Gastroesophageal sphincter (tissue), 4 donors: ENCODE data around the gene COL6A1. TPM values are rescaled to one million over a fixed set of nuclear protein-coding genes. Genes with fewer than 3 reads are reported as not detected.

Experiments
- ATAC-seq: fragments of 150-250 bp; one replicate; pipeline ENCODE4 v1.9.1; 2016; ENCODE audit warnings: mild to moderate bottlenecking, moderate library complexity
- H3K27ac ChIP-seq, 4 donors: fragments of 200-600 bp; sonication (generic) in 3 of 4; 1 replicate in 3 of 4; 2 replicates in 1 of 4; pipeline ENCODE4 v1.5.1; 2016 to 2019
- H3K27me3 ChIP-seq: fragments of 200-600 bp; sonication (generic); one replicate; pipeline ENCODE4 v1.5.1; 2019
- H3K36me3 ChIP-seq, 2 donors: fragments of 200-600 bp; sonication (generic); one replicate each; pipeline ENCODE4 v1.5.1; 2019; ENCODE audit warnings: control low read depth in 1 of 2
- H3K4me1 ChIP-seq, 3 donors: fragments of 200-600 bp; sonication (generic); 1 replicate in 2 of 3; 2 replicates in 1 of 3; pipeline ENCODE4 v1.5.1; 2016 to 2019; ENCODE audit warnings: control low read depth in 2 of 3
- H3K4me3 ChIP-seq, 2 donors: fragments of 200-600 bp; sonication (generic); one replicate each; pipeline ENCODE4 v1.5.1; 2019; ENCODE audit warnings: mild to moderate bottlenecking in 1 of 2, moderate library complexity in 1 of 2
- H3K9me3 ChIP-seq, 3 donors: fragments of 200-600 bp; sonication (generic); one replicate each; pipeline ENCODE4 v1.5.1; 2017 to 2019; ENCODE audit warnings: control low read depth in 2 of 3
- EP300 ChIP-seq: sonication (generic); formaldehyde crosslinking; IDR thresholded peaks from one replicate; pipeline ENCODE4 v1.6.1; 2017; ENCODE audit warnings: antibody characterized with exemption, mild to moderate bottlenecking
- POLR2A ChIP-seq, 2 donors: fragments of 450-650 bp; IDR thresholded peaks; one replicate each; pipeline ENCODE4 v1.6.1; 2017; ENCODE audit warnings: antibody characterized with exemption in 2 of 2, mild to moderate bottlenecking in 2 of 2, moderate library complexity in 1 of 2
- POLR2AphosphoS5 ChIP-seq: sonication (generic); formaldehyde crosslinking; IDR thresholded peaks from one replicate; pipeline ENCODE4 v1.6.1; 2017; ENCODE audit warnings: antibody characterized with exemption
- WGBS, 2 donors: methylation state at CpG; one replicate each; pipeline ENCODE4 v1.1.5; 2018; ENCODE audit warnings: low coverage in 1 of 2; 5-methylcytosine and 5-hydroxymethylcytosine counted together
- total RNA-seq, 4 donors: library from RNA; depleted of rRNA; stranded (reverse); fragments of >200 nt; gene quantifications; one replicate each; pipeline ENCODE4 v1.1.0, GENCODE V29; 2016
- TF ChIP-seq, protein P1 (sequence below), 4 experiments: fragments of 200-600 bp in 2 of 4; fragments of 450-650 bp in 2 of 4; sonication (generic) in 1 of 4; IDR thresholded peaks; one replicate each; pipeline ENCODE4 v1.5.1; 2017 to 2019; ENCODE audit warnings: antibody characterized with exemption in 4 of 4, mild to moderate bottlenecking in 2 of 4, moderate library complexity in 2 of 4

The COL6A1 gene
- total RNA-seq, 4 donors from 2014 or later, result 477 to 1,231 (median 878) TPM

DNA sequence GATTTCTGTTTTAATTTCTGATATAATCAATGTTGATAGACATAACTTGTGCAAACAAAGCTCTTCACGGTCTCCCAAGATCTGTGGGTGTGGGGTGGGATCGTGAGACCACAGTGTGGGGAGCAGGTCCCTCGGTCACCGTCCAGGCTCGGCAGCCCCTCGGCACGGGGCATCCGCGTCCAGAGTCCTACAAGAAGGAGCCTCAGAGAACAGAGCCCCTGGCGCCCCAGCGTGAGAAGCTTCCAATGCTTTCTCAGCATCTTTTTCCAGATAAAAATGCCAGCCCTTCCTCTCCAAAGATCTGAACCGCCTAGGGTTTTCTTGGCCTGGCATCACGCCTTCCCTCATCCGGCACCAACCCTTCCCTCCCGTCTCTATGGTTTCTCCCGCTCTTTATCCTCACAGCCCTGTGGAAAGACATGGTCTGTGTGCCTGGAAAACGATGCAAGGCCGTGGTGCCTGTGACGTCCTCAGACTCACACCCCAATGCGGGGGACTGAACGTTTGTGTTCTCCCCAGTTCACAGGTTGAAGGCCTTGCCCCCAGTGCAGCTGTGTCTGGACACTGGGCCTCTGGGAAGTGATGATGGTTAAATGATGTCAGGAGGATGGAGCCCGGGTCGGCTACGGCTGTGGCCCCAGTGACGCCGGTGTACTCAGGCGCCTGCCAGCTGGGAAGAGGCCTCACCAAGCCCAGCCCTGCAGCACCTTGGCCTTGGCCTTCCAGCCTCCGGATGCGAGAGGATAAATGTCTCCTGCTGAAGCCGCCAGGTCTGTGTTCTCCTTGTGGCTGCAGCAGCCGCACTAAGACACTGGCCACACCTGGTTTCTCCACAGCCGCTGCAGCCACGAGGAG is 70.5 kb downstream of the COL6A1 start:
- H3K4me3 ChIP-seq, result no peak overlapping the region
- TF ChIP-seq EP300, result no peak
- H3K27ac ChIP-seq, result peak overlapping the region in 2 of 4 donors; percentile 83 to 98
- H3K36me3 ChIP-seq, result no peaks in the 10 kb centered on the region
- H3K27me3 ChIP-seq, result no peaks in the 10 kb centered on the region
- H3K4me1 ChIP-seq, result peaks cover 3 to 66% (median 41%) of the 10 kb centered on the region in 3 donors
- no peaks in the 10 kb centered on the region for H3K9me3 ChIP-seq
- no peak for ATAC-seq
- 89 to 90% methylated on average over 9 to 17 of the region's 33 CpGs for WGBS, 2 donors

DNA sequence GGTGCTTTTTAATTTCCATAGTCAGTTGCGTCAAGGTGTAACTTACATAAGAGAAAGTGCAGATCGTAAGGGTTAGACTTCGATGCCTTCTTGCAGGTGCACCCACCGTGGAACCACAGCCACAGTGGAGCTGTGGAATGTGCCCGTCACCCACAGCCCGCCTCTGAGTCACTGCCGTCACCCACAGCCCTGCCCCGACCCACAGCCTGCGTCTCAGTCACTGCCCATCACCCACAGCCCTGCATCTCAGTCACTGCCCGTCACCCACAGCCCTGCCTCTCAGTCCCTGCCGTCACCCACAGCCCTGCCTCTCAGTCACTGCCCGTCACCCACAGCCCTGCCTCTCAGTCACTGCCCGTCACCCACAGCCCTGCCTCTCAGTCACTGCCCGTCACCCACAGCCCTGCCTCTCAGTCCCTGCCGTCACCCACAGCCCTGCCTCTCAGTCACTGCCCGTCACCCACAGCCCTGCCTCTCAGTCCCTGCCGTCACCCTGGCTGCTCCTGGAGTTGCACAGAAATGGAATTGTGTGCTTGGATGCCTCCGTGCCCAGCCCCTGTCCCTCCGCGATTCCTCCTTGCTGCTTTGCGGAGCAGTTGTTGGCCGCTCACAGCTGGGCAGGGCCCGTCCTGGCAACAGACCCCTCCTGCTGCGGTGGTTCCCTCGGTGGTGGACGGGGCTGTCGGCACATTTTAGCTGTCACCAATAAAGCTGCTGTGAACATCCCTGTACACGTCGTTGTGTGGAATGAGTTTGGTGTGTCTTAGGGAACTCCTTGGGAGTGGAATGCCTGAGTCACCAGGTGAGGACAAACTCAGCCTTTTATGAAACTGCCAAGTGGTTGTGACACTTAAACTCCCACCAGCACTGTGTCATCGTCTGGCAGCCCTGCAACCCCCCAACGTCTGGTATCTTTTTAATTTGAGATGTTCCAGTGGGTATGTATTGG is 71.4 kb downstream of the COL6A1 start:
- WGBS, 2 donors, result 74 to 79% methylated on average over 9 to 19 of the region's 31 CpGs
- H3K4me1 ChIP-seq, result peaks cover 4 to 75% (median 46%) of the 10 kb centered on the region in 3 donors
- peak overlapping the region in 2 of 4 donors; percentile 43 to 98 for H3K27ac ChIP-seq
- H3K4me3 ChIP-seq, result no peak overlapping the region
- no peak for ATAC-seq
- no peaks in the 10 kb centered on the region for H3K36me3 ChIP-seq
- TF ChIP-seq, protein P1, sequence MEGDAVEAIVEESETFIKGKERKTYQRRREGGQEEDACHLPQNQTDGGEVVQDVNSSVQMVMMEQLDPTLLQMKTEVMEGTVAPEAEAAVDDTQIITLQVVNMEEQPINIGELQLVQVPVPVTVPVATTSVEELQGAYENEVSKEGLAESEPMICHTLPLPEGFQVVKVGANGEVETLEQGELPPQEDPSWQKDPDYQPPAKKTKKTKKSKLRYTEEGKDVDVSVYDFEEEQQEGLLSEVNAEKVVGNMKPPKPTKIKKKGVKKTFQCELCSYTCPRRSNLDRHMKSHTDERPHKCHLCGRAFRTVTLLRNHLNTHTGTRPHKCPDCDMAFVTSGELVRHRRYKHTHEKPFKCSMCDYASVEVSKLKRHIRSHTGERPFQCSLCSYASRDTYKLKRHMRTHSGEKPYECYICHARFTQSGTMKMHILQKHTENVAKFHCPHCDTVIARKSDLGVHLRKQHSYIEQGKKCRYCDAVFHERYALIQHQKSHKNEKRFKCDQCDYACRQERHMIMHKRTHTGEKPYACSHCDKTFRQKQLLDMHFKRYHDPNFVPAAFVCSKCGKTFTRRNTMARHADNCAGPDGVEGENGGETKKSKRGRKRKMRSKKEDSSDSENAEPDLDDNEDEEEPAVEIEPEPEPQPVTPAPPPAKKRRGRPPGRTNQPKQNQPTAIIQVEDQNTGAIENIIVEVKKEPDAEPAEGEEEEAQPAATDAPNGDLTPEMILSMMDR (IDR thresholded peaks at IDR 0.05), result no peak
- no peak for TF ChIP-seq POLR2AphosphoS5
- no peak for TF ChIP-seq EP300
- TF ChIP-seq POLR2A (IDR thresholded peaks at IDR 0.05), result no peak
- H3K27me3 ChIP-seq, result no peaks in the 10 kb centered on the region
- H3K9me3 ChIP-seq, result no peaks in the 10 kb centered on the region

DNA sequence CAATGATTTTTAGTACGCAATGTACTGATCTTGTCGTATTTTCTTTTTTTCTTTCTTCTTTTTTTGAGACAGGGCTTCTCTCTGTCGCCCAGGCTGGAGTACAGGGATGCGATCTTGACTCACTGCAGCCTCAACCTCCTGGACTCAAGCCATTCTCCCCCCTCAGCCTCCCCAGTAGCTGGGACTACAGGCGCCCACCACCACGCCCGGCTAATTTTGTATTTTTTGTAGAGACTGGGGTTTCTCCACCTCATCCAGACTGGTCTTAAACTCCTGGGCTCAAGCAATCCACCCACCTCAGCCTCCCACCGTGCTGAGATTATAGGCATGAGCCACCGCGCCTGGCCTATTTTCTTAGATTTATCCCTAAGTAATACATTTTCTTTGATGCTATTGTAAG is 72.5 kb downstream of the COL6A1 start:
- Histone ChIP-seq H3K27ac (peak overlapping the region; percentile 21 to 98 (median 96)), H3K4me3 (no peak overlapping the region), H3K27me3 (no peaks in the 10 kb centered on the region), H3K9me3 (no peaks in the 10 kb centered on the region), H3K36me3 (no peaks in the 10 kb centered on the region), H3K4me1 (peaks cover 4 to 71% (median 43%) of the 10 kb centered on the region in 3 donors)
- 69 to 87% methylated on average over 6 to 9 of the region's 10 CpGs for WGBS, 2 donors
- TF ChIP-seq EP300 (no peak), POLR2AphosphoS5 (no peak), POLR2A (IDR thresholded peaks at IDR 0.05) (no peak)
- TF ChIP-seq, protein P1 (IDR thresholded peaks at IDR 0.05), result no peak
- ATAC-seq, result no peak

DNA sequence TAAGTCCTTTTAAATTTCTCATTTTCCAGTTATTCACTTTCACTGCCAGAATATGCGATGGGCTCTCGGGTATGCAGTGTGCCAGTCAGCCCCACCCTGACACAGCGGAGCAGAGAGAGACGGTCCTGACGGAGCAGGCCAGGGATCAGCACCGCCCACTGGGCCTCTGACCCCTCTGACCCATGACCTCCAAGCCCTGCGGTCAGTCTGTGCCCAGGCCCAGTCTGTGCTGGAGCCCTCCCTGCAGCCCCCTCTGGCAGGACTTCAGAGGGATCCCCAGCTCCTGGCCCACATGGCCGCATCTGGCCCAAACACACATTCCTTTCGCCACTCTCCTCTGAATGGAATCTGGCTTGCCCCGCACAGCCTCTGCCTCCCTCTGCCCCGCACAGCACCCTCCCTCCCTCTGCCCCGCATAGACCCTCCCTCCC is 72.9 kb downstream of the COL6A1 start:
- H3K4me3 ChIP-seq, result no peak overlapping the region
- ATAC-seq, result peak; percentile 11
- H3K4me1 ChIP-seq, result peaks cover 4 to 68% (median 42%) of the 10 kb centered on the region in 3 donors

More for the DNA sequence above, 72.9 kb downstream of the COL6A1 start:
- H3K36me3 ChIP-seq, result no peaks in the 10 kb centered on the region
- no peaks in the 10 kb centered on the region for H3K9me3 ChIP-seq
- TF ChIP-seq POLR2A (IDR thresholded peaks at IDR 0.05), result no peak
- TF ChIP-seq EP300, result no peak
- TF ChIP-seq POLR2AphosphoS5, result peak; percentile 22
- TF ChIP-seq, protein P1 (IDR thresholded peaks at IDR 0.05), result peak in 1 of 4 experiments; percentile 20
- WGBS, 2 donors, result 0 to 47% methylated on average over 1 to 5 of the region's 12 CpGs
- H3K27ac ChIP-seq, result peak overlapping the region; percentile 96 to 98 (median 96)
- H3K27me3 ChIP-seq, result no peaks in the 10 kb centered on the region

Other genes with a start within 250 kb of the COL6A1 start
- 1,000 to 10,000 TPM in 3 of 4 donors, 100 to 1,000 TPM in 1; 720 to 1,286 (median 1,215) TPM for gene COL6A2, start 116.3 kb downstream of the COL6A1 start, total RNA-seq
- 1 to 10 TPM in 1 of 4 donors, under 1 TPM in 1, not detected in 2; 0.31 to 1.5 TPM for gene FTCD, start 173.8 kb downstream of the COL6A1 start, total RNA-seq
- 10 to 100 TPM in 1 of 4 donors, 1 to 10 TPM in 2, under 1 TPM in 1; 0.54 to 20.4 (median 7.9) TPM for gene SPATC1L, start 202.7 kb downstream of the COL6A1 start, total RNA-seq
- 100 to 1,000 TPM in 1 of 4 donors, 10 to 100 TPM in 3; 57.7 to 104 (median 85.7) TPM for gene LSS, start 247.0 kb downstream of the COL6A1 start, total RNA-seq